Neural progenitor cell (in vitro differentiated cells): Measurements from ENCODE around the gene MON1A.

Source experiments
- EZH2 ChIP-seq: fragments of 200-600 bp; sonication (generic); IDR thresholded peaks from 2 replicates; pipeline ENCODE4 v1.6.1; 2017; ENCODE audit warnings: antibody characterized with exemption, mild to moderate bottlenecking, moderate library complexity
- EZH2phosphoT487 ChIP-seq: fragments of 200-600 bp; sonication (generic); IDR thresholded peaks from 2 replicates; pipeline ENCODE4 v1.6.1; 2017; ENCODE audit warnings: antibody characterized with exemption
- TF ChIP-seq, protein P1 (sequence below): fragments of 200-600 bp; sonication (generic); IDR thresholded peaks from 2 replicates; pipeline ENCODE4 v1.5.1; 2017; ENCODE audit warnings: antibody characterized with exemption, mild to moderate bottlenecking

GRCh38 chr3:49889296-49889695 is 40.3 kb downstream of the MON1A start:
- TF ChIP-seq, protein P1, sequence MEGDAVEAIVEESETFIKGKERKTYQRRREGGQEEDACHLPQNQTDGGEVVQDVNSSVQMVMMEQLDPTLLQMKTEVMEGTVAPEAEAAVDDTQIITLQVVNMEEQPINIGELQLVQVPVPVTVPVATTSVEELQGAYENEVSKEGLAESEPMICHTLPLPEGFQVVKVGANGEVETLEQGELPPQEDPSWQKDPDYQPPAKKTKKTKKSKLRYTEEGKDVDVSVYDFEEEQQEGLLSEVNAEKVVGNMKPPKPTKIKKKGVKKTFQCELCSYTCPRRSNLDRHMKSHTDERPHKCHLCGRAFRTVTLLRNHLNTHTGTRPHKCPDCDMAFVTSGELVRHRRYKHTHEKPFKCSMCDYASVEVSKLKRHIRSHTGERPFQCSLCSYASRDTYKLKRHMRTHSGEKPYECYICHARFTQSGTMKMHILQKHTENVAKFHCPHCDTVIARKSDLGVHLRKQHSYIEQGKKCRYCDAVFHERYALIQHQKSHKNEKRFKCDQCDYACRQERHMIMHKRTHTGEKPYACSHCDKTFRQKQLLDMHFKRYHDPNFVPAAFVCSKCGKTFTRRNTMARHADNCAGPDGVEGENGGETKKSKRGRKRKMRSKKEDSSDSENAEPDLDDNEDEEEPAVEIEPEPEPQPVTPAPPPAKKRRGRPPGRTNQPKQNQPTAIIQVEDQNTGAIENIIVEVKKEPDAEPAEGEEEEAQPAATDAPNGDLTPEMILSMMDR = no peak
- TF ChIP-seq EZH2 = no peak
- no peak for TF ChIP-seq EZH2phosphoT487
